ENCODE measurements around the gene TENM4.

DNA sequence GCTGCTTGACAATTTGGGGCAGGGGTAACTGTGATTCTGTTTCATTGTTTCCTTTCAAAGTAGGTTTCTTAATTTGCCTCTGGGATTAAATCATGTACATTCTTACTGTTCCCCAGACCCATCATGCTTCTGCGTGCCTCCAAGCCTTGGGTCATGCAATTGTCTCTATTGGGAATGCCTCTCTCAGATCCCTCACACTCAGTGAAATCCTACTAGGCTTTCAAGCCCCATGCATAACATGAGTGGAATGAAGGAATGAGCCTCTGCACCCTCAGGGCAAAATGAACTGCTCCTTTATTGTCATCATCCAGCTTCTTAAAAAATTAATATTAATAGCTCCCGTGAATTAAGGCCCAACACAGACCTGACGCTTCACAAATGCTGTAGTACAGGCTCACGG, 381.7 kb downstream of the TENM4 start:
- TF ChIP-seq, protein P1, sequence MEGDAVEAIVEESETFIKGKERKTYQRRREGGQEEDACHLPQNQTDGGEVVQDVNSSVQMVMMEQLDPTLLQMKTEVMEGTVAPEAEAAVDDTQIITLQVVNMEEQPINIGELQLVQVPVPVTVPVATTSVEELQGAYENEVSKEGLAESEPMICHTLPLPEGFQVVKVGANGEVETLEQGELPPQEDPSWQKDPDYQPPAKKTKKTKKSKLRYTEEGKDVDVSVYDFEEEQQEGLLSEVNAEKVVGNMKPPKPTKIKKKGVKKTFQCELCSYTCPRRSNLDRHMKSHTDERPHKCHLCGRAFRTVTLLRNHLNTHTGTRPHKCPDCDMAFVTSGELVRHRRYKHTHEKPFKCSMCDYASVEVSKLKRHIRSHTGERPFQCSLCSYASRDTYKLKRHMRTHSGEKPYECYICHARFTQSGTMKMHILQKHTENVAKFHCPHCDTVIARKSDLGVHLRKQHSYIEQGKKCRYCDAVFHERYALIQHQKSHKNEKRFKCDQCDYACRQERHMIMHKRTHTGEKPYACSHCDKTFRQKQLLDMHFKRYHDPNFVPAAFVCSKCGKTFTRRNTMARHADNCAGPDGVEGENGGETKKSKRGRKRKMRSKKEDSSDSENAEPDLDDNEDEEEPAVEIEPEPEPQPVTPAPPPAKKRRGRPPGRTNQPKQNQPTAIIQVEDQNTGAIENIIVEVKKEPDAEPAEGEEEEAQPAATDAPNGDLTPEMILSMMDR (IDR thresholded peaks at IDR 0.05): no peak
- TF ChIP-seq POLR2A (IDR thresholded peaks at IDR 0.05): no peak
